T-helper 1 cell (primary cell): ENCODE data around the gene ATP6V1B1.
A peak's percentile ranks its signal among the peaks of the same experiment; 100 is the strongest.

ENCODE experiments used
- DNase-seq, 5 donors: peaks; one replicate each; pipeline ENCODE4 v3.0.0-alpha.2; 2012 to 2020

The ATP6V1B1 gene

DNA sequence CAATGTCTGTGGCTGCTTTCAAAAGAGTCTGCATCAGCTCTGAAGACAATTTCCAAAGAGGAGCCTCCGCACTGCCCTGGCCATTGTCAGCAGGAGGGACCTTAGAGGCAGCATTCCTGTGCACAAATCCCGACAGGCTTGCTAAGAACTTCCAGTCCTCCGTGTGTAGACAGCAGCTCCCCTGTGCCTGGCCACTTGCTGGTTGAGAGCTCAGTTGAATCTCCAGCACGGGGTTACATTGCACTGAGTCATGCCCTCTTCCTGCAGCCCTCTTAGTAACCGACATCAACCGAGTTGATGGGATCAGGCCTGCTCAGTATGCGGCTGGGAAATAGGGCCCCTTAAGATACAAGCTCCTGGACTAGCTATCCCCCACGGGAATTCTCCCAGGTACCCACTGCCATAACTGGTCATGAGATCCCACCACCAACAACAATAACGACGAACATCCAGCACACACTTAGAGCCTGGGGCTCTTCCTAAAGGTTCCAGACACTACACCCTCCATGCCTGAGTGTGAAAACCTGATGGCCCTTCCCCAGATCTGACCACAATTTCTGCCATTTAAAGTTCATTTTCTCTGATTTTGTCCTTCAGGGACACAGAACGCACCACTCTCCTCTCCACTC, 12.0 kb downstream of the ATP6V1B1 start:
- DNase-seq: peak in 1 of 5 donors; percentile 20

DNA sequence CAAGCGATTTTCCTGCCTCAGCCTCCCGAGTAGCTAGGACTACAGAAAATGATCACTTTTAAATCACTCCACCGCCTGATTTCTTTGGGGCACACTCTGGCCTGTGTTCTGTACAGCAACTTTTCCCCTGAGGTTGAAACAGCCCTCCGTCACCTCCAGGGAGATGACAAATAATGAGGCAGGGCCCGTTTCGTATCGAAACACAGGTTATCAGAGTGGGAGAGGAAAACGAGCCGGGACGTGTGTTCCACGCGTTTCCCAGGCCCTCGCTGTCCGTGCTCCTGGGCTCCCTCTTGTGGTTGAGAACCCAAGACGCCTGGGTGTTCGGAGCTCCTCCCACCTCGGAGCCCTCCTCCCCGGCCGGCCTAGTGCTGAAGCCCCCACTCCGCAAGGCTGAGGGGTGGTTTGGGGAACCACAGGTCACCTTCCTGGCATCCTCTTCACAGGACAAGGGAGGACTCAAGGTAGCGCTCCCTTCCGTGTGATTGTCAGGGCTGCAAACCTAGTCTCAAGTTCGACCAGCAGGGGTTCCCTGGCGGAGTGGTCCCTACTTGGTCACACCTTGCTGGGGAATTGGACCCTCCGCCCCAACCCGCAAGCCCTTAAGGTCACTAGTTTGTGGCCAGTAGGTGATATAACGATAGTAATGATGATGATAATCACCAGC, 12.8 kb downstream of the ATP6V1B1 start:
- DNase-seq: peak; percentile 44 to 72 (median 67)

DNA sequence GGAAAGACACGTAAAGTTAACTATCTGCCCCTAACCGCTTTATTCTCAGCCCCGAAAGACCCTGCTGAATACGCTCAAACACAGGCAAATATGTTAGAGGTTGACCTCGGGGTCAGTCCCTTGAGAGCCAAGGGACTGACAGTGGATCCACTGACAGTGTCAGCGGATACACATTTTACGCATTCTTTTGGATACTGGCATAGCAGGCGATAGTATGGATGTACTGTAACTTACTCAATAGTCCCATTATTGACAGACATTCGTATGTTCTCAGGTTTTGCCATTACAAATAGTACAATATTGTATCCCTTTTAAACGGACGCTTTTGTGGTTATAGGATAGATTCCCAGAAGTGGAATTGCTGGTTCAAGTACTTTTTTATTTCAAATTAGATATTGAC, 13.4 kb downstream of the ATP6V1B1 start:
- DNase-seq: no peak

DNA sequence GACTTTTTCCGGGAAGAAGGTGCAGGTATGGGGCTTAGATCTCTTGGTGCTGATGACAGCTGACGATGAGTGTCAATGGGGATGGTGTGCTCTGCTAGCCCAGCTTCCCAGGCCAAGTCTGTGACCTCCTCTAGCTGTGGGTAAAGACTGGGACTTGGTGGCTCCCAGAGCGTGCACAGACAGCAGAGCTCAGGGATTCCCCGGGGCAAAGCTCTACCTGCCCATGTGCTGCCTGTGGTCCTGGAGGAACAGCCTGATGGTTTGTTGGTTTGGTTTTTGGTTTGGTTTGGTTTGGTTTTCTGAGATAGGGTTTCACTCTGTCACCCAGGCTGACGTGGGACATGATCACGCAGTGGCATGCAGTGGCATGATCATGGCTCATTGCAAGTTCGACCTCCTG, 19.2 kb downstream of the ATP6V1B1 start:
- DNase-seq: no peak

DNA sequence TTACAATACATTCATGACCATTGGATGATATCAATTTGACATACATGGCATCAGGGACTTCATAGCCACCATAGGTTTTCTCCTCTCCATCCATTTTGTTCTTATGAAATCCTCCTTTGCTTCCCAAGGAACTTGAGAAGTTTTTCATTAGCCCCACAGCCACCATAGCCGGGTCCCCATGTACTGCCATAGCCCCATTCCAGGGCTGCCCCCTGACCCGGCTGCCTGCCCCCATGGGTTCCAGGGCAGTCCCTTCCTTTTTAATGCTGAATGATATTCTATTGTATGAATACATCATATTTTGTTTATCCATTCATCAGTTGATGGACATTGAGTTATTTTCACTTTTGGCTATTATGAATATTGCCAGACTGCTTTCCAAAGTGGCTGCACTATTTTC, 20.4 kb downstream of the ATP6V1B1 start:
- DNase-seq: no peak

DNA sequence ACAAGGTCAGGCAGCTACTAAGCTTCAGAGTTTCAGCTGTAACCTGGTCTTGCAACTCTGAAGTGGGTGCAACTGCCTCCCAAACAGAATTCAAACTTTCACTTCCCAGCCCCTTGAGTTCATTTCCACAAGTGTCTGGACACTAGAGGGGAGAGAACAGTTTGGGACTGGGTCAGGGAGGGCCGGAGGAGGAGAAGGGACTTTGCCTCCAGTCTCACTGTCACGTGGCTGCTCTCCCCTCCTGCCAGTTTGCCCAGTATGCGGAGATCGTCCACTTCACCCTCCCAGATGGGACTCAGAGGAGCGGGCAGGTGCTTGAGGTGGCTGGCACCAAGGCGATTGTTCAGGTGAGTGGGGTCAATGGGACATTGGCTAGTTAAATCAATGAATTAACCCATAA, 22.1 kb downstream of the ATP6V1B1 start:
- no peak for DNase-seq

DNA sequence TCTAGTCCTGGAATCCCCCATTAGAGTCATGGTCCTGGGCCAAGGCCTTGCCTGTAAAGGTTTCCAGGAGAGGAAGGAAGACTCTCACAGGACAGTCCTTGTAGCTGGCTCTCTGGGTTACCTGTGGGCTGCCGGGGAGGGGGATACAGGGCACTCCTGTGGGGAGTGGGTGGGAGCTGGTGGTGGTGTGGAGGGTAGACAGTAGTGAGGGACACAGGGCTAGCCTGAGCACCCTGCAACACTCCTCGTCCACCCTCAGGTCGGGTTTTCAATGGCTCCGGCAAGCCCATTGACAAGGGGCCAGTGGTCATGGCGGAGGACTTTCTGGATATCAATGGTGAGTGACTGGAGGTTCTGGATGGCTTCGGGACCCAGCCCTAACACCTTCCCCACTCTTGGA, 23.1 kb downstream of the ATP6V1B1 start:
- DNase-seq: no peak

DNA sequence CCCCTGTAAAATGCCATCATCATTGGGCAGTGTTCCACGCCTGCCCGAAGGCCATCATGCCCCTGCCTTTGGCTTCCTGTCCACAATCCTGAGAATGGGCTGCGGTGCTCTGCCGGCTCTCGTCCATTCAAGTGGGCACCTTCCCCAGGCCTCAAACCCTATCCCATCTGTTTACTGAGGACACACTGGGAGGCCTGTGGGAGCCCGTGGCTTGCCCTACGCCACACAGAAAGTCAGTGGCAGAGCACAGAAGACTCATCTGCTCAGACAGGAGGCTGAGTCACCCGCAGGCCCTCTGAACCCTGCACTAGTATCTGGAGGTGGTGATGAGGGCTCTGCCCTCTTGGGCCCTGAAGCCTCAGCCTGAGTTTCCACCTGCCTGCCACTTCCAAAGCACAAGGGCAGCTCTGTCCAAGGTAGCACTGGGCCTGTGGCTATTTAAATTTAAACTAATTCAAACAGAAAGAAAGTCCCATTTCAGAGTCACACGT, 23.6 kb downstream of the ATP6V1B1 start:
- no peak for DNase-seq

DNA sequence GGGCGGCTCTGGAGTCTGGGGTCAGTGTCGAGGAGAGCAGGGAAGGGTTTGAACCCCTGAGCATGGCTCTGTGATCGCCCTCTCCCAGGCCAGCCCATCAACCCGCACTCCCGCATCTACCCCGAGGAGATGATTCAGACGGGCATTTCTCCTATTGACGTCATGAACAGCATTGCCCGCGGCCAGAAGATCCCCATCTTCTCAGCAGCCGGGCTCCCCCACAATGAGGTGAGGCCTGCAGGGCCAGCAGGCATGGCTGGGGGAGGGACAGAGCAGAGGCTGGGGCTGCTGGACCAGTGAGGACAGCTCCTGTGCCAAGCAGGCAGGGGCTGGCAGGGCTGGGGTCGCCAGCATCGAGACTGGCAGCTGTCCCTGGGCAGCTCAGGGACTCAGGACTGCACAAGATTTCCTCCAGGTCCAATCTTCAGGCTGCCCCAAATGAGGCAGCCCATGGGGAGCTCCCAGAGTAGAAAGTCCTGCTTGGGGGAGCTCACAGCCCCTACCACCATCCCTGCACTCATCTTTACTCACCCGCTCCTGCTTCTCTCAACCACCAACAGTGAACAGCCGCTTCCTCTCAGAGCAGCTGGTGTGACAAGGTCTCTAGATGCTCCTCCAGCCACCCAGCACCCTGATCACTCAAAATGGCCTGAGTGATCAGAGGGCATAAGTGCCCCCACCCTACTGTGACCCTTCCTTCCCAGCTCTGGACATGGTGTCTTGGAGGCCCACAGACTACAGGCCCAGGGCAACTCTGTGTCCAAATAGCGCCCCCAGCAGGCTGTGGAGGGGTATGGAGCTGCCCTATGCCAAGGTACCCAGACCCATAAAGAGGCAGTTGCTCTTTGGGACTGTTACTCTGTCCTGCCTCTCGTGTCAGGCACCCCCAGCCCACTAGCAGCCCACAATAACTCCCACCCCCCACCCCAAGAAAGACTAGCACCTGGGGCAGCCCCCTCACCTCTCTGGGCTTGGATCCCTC, 24.4 kb downstream of the ATP6V1B1 start:
- DNase-seq: no peak

DNA sequence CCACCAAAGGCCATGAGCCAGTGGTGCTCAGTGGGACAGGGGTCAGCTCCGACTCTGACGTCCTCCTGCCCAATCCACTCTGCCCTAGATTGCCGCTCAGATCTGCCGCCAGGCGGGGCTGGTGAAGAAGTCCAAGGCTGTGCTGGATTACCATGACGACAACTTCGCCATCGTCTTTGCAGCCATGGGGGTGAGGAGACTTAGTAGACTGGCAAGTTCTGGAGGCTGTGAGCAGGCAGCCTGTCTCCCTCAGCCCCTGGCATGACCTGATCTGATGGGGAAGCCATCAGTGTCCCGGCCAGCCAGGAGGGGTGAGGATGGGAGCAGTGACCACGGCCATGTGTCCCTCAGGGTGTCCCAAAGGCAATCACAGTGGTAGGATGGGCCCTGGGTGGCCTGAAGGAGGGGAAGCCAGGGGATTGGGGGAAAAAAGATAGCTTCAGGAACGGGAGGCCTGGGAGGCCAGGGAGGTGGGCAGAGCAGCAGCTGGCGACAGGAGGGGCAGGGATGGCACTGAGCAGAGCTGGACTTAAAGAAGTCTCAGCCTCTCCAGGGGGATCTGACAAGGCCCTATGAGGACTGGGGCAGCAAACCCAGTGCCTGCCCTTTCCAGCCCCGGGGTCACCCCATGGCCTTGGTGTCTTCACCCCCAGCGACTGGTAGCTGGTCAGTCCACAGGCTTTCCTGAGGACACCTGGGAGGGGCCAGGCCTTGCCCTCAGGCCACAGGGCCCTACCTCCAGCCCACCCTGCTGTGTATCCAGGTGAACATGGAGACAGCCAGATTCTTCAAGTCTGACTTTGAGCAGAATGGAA, 25.3 kb downstream of the ATP6V1B1 start:
- no peak for DNase-seq

DNA sequence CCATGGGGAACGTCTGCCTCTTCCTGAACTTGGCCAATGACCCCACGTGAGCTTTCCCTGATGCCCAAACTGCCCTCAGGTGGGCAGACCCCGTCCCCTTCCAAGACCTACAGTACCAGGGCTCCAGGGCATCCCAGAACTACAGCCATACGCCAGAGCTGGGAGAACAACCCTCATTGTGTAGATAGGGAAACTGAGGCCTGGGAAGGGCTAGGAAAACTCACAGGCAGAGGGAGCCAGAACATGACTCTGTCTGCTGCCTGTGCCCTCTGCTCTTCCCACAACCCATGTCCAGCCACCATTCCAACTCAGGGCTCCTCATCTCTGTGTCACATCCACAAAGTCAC, 25.9 kb downstream of the ATP6V1B1 start:
- no peak for DNase-seq

DNA sequence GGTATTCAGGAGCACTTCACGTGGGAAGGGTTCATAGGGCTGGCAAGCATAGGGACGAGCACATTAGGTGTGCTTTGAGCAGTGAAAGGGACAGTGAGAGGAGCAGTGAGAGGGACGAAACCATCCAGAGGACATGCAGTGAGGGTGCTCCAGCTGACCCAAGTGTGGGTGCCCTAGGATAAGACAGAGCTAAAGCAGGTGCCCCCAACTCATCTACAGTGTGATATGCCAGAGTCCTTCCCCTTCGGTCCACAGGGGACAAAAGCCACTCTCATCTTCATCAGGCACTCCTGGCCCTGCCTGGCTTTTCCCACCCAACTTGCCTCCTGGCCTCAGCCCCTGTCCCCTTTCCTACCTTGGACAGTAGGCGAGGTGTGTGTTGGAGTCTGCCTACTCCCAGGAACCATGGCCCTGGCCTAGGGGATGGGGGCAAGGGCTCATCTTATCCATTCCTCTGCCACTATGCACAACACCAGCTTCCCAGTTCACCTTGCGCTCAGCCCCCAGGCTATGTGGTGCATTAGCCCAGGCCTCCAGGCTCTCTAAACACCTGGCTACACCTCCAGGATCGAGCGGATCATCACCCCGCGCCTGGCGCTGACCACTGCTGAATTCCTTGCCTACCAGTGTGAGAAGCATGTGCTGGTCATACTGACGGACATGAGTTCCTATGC, 26.6 kb downstream of the ATP6V1B1 start:
- DNase-seq: no peak

DNA sequence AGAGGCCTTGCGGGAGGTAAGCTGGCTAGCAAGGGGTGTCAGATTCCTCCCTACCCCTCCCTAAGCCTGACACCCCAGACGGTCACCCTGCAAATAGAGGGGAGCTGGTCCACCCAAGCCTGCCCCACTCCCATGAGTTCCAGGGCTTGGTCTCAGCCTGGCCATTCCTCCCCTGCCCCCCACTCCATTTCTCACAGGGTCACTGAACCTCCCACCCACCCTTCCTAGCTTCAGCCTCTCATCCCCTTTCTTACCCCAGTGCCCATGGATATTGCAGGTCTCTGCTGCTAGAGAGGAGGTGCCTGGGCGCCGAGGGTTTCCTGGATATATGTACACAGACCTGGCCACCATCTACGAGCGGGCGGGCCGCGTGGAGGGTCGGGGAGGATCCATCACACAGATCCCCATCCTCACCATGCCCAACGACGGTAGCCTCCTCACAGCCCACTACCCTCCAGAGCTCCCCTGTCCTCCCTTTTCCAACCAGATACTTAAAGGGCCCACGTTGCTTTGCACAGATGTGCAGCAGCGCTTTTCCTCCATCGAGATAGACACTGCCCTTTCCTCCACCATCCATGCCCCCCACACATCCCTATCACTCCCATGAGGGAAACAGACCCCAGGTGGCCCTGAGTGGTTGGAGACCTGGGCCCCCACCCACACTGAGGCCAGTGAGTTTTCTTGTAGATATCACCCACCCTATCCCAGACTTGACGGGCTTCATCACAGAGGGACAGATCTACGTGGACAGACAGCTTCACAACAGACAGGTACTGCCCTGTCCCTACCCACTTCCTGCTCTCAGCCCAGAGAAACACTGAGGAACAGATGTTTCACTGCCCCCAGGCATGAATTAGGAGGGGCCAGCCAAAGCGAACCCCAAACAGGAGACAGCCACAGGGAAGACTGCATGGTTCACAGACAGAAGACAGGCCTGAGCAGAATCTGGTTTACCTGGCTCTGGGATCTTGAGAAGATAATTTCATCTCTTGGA, 27.5 kb downstream of the ATP6V1B1 start:
- no peak for DNase-seq

DNA sequence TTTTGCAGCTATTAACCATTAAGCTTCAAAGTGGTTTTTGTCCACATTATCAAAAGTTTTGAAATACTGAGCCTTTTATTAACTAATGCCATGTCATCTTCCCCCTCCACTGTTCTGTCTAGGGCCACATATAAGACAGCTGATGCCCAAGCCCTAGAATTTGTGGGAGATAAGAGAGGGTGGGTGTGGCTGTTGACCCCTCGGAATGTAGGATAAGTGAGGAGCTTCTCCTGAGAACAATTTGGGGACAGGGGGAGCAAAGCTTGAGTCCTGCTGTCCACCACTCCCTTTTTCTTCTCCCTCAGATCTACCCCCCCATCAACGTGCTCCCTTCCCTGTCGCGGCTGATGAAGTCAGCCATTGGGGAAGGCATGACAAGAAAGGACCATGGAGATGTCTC, 28.4 kb downstream of the ATP6V1B1 start:
- no peak for DNase-seq

DNA sequence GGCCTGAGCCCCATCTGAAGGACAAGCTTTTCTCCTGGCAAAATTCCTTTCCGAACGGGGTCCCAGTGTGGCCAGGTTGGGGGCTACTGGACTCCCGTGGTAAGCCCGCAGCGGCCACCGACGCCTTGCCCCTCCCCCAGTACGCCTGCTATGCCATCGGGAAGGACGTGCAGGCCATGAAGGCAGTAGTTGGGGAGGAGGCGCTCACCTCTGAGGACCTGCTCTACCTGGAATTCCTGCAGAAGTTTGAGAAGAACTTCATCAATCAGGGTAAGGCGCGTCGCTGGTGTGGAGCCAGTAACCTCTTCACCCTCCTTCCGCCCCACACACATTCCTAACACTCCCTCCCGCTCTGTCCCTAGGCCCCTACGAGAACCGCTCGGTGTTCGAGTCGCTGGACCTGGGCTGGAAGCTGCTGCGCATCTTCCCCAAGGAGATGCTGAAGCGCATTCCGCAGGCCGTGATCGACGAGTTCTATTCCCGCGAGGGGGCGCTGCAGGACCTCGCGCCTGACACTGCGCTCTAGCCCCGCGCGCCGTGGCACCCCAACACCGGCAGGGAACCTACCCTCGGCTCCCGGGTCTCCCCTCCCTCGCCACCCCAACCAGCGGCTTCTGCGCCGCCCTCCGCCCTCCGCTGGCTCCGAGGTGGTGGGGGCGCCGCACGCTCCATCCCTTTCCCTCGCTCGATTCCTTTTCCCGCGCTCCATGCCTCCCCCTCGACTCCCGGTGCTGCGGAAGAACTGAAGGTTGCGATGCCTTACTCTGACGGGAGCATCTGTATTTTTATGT, 29.1 kb downstream of the ATP6V1B1 start:
- DNase-seq: peak; percentile 67 to 78 (median 76)

DNA sequence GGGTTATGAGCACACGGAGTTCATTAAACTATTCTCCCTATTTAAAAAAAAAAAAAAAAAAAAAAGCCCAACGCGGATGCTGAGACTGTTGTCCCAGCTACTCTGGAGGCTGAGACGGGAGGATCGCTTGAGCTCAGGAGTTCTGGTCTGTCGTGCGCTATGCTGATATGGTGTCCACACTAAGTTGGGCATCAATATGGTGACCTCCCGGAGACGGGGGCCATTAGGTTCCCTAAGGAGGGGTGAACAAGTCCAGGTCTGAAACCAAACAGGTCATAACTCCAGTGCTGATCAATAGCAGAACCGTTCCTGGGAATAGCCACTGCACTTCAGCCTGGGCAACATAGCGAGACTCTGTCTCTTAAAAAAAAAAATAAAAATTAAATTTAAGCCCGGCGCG, 29.8 kb downstream of the ATP6V1B1 start:
- no peak for DNase-seq

DNA sequence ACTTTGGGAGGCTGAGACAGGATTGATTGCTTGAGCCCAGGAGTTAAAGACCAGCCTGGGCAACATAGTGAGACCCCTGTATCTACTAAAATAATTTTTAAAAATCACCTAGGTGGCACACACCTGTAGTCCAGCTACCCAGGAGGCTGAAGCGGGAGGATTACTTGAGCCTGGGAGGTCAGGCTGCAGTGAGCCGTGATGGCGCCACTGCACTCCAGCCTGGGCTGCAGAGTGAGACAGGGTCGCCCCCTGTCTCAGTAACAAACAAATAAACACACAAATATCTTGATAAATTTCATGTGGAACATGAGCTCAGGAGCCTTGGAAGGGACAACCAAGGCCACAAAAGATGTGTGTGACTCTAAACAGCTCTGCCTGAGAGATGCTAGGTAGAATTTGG, 31.0 kb downstream of the ATP6V1B1 start:
- no peak for DNase-seq

DNA sequence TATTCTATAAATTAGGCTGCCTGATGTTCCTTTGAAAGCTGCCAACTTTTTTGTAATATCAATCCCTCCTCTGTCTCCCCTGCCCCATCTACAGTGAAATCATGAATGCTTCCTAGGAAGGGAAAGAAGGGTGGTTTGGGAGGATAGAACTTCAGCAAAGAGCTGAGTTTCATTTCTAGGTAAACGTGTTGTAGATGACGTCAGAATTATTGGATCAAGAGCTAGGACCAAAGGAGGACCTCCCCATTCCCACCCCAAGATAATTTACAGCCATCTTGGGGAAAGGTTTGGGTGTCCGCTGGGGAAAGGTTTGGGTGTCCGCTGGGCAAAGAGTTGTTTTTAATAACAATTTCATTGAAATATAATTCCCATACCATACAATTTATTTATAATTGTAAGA, 31.5 kb downstream of the ATP6V1B1 start:
- DNase-seq: no peak

DNA sequence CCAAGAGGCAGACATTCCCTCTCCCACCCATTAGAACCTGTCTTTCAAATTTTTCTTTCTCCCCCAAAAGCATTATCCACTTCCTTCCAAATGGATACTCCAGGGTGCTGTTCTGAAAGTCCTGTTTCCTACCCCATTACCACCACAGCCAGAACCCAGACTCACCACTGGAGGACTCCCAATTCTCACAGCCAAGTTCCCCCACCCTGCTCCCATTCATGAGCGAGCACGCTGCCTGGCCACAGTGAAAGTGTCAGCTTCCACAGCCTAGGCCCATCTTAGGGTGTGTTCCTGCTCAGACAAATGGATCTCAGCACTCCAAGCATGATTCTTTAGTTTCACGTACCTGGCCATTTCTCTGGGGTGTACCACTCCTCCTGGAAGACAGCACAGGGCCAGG, 38.9 kb downstream of the ATP6V1B1 start:
- no peak for DNase-seq

DNA sequence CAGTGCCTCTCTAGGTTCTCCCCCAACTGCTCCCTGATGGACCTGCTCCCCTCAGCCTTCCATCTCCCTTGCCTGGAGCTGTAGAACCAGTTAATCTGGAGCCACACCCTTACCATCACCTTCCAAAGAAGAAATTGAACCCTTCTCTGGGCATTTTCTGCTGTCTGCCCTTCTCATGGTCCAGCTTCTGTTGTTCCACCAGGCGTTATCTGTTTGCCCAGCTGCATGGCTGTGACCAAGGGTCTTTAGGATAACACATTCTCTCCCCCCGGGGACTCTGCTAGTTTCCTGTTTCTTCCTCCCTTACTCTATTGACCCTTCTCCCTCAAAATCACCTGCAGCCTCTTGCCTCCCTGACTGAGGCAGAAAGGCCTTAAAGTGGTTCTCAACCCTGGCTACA, 39.5 kb downstream of the ATP6V1B1 start:
- DNase-seq: no peak
